Skeletal muscle tissue (tissue), 4 donors: ENCODE measurements around the gene QPCT. TPM values are rescaled to one million over a fixed set of nuclear protein-coding genes. Genes with fewer than 3 reads are reported as not detected.

Source experiments
- H3K27ac ChIP-seq: one replicate; pipeline ENCODE4 v1.7.0; 2013; ENCODE audit warnings: mild to moderate bottlenecking, low read depth, low read length, inconsistent platforms
- H3K27me3 ChIP-seq, 3 donors: one replicate each; pipeline ENCODE4 v1.7.0; 2013; ENCODE audit warnings: low read length in 3 of 3; ENCODE audit not compliant: control insufficient read depth in 3 of 3, insufficient read depth in 3 of 3
- H3K36me3 ChIP-seq, 3 donors: one replicate each; pipeline ENCODE4 v1.7.0; 2013; ENCODE audit warnings: low read length in 3 of 3; ENCODE audit not compliant: control insufficient read depth in 3 of 3, insufficient read depth in 3 of 3
- H3K4me1 ChIP-seq, 3 donors: one replicate each; pipeline ENCODE4 v1.7.0; 2013; ENCODE audit warnings: low read length in 3 of 3, mild to moderate bottlenecking in 3 of 3; ENCODE audit not compliant: control insufficient read depth in 3 of 3, insufficient read depth in 3 of 3
- H3K4me3 ChIP-seq, 3 donors: one replicate each; pipeline ENCODE4 v1.7.0; 2013; ENCODE audit warnings: low read length in 3 of 3
- H3K9ac ChIP-seq, 3 donors: one replicate each; pipeline ENCODE4 v1.7.0; 2013; ENCODE audit warnings: low read length in 3 of 3, mild to moderate bottlenecking in 3 of 3, moderate library complexity in 2 of 3, low read depth in 1 of 3
- H3K9me3 ChIP-seq, 3 donors: one replicate each; pipeline ENCODE4 v1.7.0; 2013; ENCODE audit warnings: low read length in 3 of 3; ENCODE audit not compliant: control insufficient read depth in 3 of 3
- total RNA-seq: library from RNA; depleted of rRNA; stranded (reverse); fragments of >200 nt; gene quantifications from one replicate; pipeline ENCODE4 v1.2.3, GENCODE V29; 2014
- donor health status: Osteomylitis.

Gene QPCT
- total RNA-seq, 1 donor from 2014 or later = 5.2 TPM

GRCh38 chr2:37337620-37338280 is 6.7 kb upstream of the QPCT start:
- H3K27ac ChIP-seq = no peak overlapping the region
- no peak overlapping the region for H3K9ac ChIP-seq
- no peaks in the 10 kb centered on the region for H3K4me1 ChIP-seq
- no peaks in the 10 kb centered on the region for H3K9me3 ChIP-seq
- H3K4me3 ChIP-seq = no peak overlapping the region
- no peaks in the 10 kb centered on the region for H3K27me3 ChIP-seq
- no peaks in the 10 kb centered on the region for H3K36me3 ChIP-seq

GRCh38 chr2:37338933-37339332 is 5.5 kb upstream of the QPCT start:
- no peak overlapping the region for H3K27ac ChIP-seq
- H3K36me3 ChIP-seq = no peaks in the 10 kb centered on the region
- H3K4me1 ChIP-seq = peaks cover 0 to 4% (median 1%) of the 10 kb centered on the region in 3 donors
- H3K9ac ChIP-seq = no peak overlapping the region
- no peaks in the 10 kb centered on the region for H3K27me3 ChIP-seq
- no peaks in the 10 kb centered on the region for H3K9me3 ChIP-seq
- no peak overlapping the region for H3K4me3 ChIP-seq

GRCh38 chr2:37340637-37341036 is 3.8 kb upstream of the QPCT start:
- H3K36me3 ChIP-seq = no peaks in the 10 kb centered on the region
- no peak overlapping the region for H3K9ac ChIP-seq
- H3K9me3 ChIP-seq = no peaks in the 10 kb centered on the region
- H3K27ac ChIP-seq = no peak overlapping the region
- peaks cover 7 to 15% (median 8%) of the 10 kb centered on the region in 3 donors for H3K4me1 ChIP-seq
- no peak overlapping the region for H3K4me3 ChIP-seq
- H3K27me3 ChIP-seq = no peaks in the 10 kb centered on the region

GRCh38 chr2:37342591-37343220 is 1.7 kb upstream of the QPCT start:
- Histone ChIP-seq H3K27ac (no peak overlapping the region), H3K27me3 (no peaks in the 10 kb centered on the region), H3K4me3 (no peak overlapping the region), H3K9ac (no peak overlapping the region), H3K4me1 (peaks cover 7 to 15% (median 8%) of the 10 kb centered on the region in 3 donors), H3K9me3 (no peaks in the 10 kb centered on the region), H3K36me3 (no peaks in the 10 kb centered on the region)

GRCh38 chr2:37343537-37344434 is 644 bp upstream of the QPCT start:
- Histone ChIP-seq H3K4me3 (peak overlapping the region; percentile 70 to 79 (median 70)), H3K27ac (no peak overlapping the region), H3K9me3 (no peaks in the 10 kb centered on the region), H3K27me3 (no peaks in the 10 kb centered on the region), H3K36me3 (no peaks in the 10 kb centered on the region), H3K9ac (peak overlapping the region; percentile 57 to 81 (median 63)), H3K4me1 (peaks cover 7 to 15% (median 8%) of the 10 kb centered on the region in 3 donors)

- Histone ChIP-seq H3K4me3 (no peak overlapping the region), H3K27me3 (no peaks in the 10 kb centered on the region), H3K36me3 (no peaks in the 10 kb centered on the region), H3K9me3 (no peaks in the 10 kb centered on the region), H3K9ac (no peak overlapping the region), H3K4me1 (peaks cover 8 to 15% (median 10%) of the 10 kb centered on the region in 3 donors), H3K27ac (no peak overlapping the region)
Observed at GRCh38 chr2:37348155-37348554, 3.7 kb downstream of the QPCT start.

GRCh38 chr2:37349231-37349860 is 4.9 kb downstream of the QPCT start:
- peaks cover 3 to 9% (median 7%) of the 10 kb centered on the region in 3 donors for H3K4me1 ChIP-seq
- no peak overlapping the region for H3K4me3 ChIP-seq
- no peak overlapping the region for H3K27ac ChIP-seq
- no peaks in the 10 kb centered on the region for H3K9me3 ChIP-seq
- no peaks in the 10 kb centered on the region for H3K36me3 ChIP-seq
- H3K9ac ChIP-seq = no peak overlapping the region
- no peaks in the 10 kb centered on the region for H3K27me3 ChIP-seq

- Histone ChIP-seq H3K4me3 (no peak overlapping the region), H3K9me3 (no peaks in the 10 kb centered on the region), H3K9ac (no peak overlapping the region), H3K4me1 (peaks cover 2 to 6% (median 2%) of the 10 kb centered on the region in 3 donors), H3K27ac (no peak overlapping the region), H3K36me3 (no peaks in the 10 kb centered on the region), H3K27me3 (no peaks in the 10 kb centered on the region)
Observed at GRCh38 chr2:37350034-37350433, 5.6 kb downstream of the QPCT start.

GRCh38 chr2:37354531-37354930 is 10.1 kb downstream of the QPCT start:
- peaks cover 0 to 3% (median 0%) of the 10 kb centered on the region in 3 donors for H3K4me1 ChIP-seq
- no peak overlapping the region for H3K4me3 ChIP-seq
- H3K36me3 ChIP-seq = no peaks in the 10 kb centered on the region
- no peak overlapping the region for H3K27ac ChIP-seq
- no peak overlapping the region for H3K9ac ChIP-seq
- H3K27me3 ChIP-seq = no peaks in the 10 kb centered on the region
- no peaks in the 10 kb centered on the region for H3K9me3 ChIP-seq
